Pancreas (tissue), 10 donors: ENCODE data around the gene PPME1. TPM values are rescaled to one million over a fixed set of nuclear protein-coding genes. Genes with fewer than 3 reads are reported as not detected.

Experiments used
- ATAC-seq, 4 donors: fragments of 200-7000 bp; cut with Tn5 transposase; one replicate each; pipeline versions ENCODE4 v1.8.0 to v1.9.1; 2020; ENCODE audit warnings: mild to moderate bottlenecking in 4 of 4, moderate library complexity in 4 of 4
- DNase-seq, 6 donors: peaks; one replicate each; pipeline ENCODE4 v3.0.0-alpha.2; 2020
- FAIRE-seq: peaks from 2 replicates; lab custom pipeline; 2012; peaks lifted over from hg19 to GRCh38; lab: Jason Lieb, UNC
- H3K27ac ChIP-seq, 4 donors: fragments of 200-600 bp; sonication (generic); 1 replicate in 3 of 4; 2 replicates in 1 of 4; pipeline versions ENCODE4 v1.5.0 to v1.8.0; 2020
- H3K27me3 ChIP-seq, 4 donors: fragments of 200-600 bp; one replicate each; pipeline ENCODE4 v1.8.0; 2021
- H3K36me3 ChIP-seq, 3 donors: fragments of 200-600 bp; sonication (generic) in 1 of 3; one replicate each; pipeline versions ENCODE4 v1.5.0 to v1.8.0; 2020 to 2021
- H3K4me1 ChIP-seq, 3 donors: fragments of 200-600 bp; one replicate each; pipeline ENCODE4 v1.8.0; 2021
- H3K4me3 ChIP-seq, 4 donors: fragments of 200-600 bp; sonication (generic) in 2 of 4; one replicate each; pipeline versions ENCODE4 v1.5.0 to v1.8.0; 2020 to 2021
- H3K9me3 ChIP-seq, 4 donors: fragments of 200-600 bp; one replicate each; pipeline ENCODE4 v1.8.0; 2021
- WGBS, 2 donors: extraction: QIAGEN DNeasy Blood & Tissue Kit; methylation state at CpG; one replicate each; pipeline ENCODE4 v1.1.7; 2013; 5-methylcytosine and 5-hydroxymethylcytosine counted together
- intact Hi-C, 3 donors: fragments of 100-400 bp; cut with DNase I; formaldehyde crosslinking; loops; one replicate each; pipeline versions ENCODE4 v1.11.1 to v1.14.2; 2022
- polyA plus RNA-seq, 2 donors: library from polyadenylated mRNA; stranded (reverse); fragments of 200-250 nt; gene quantifications; one replicate each; pipeline ENCODE4 v1.2.3, GENCODE V29; 2013
- total RNA-seq, 6 donors: library from RNA; stranded (reverse); fragmentation: NEBNext Ultra II Directional in 4 of 6; extraction: Animal tissue kit (Norgen Biotek cat#: 25700) in 4 of 6; gene quantifications; one replicate each; pipeline versions ENCODE4 v1.2.1 to v1.2.4, GENCODE V29; 2021 to 2023
- TF ChIP-seq, protein P1 (sequence below), 4 donors: fragments of 200-600 bp; sonication (generic) in 3 of 4; IDR thresholded peaks; one replicate each; pipeline versions ENCODE4 v1.5.0 to v1.8.0; 2021; ENCODE audit warnings: antibody characterized with exemption in 4 of 4
- donor health status: healthy with polysubstance abuse.
- donor health status: DM: no; HTN: no; CAD: no; lungs with moderate emphysema.
- donor health status: DM: no; HTN: no; CAD: no.
- donor health status: control.
- donor health status: control.
- donor health status: Bipolar disorder and iron deficiency.
- donor health status: DM: yes; HTN: yes; CAD: no.
- donor health status: DM: no; HTN: no; CAD: no.
- donor health status: DM: no; HTN: no; CAD: no.
- donor health status: DM: yes; HTN: yes; CAD: no.

Gene PPME1
- total and polyA plus RNA-seq, 8 donors, result 9.6 to 20.6 (median 13.6) TPM

DNA sequence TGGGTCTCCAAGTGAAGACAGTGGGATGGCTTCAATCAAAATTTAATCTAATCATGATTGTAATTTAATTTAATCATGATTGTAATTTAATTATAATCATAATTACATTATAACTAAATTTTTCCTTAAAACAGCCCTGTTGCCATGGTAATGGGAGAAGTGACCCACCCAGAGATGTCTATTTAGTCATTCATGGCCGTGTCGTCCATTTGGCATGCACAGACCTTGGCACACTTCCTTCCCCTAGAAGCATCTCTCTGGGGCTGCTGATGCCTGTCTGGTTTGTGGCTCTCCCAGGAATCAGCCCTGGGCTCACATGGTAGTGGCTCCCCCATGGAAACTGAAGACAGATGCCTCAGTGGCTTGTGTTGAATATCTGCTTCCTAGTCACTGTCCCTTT lies 113.4 kb downstream of the PPME1 start:
- intact Hi-C loops, result no loop called here
- Histone ChIP-seq H3K4me1 (no peaks in the 10 kb centered on the region), H3K27ac (no peak overlapping the region), H3K4me3 (no peak overlapping the region), H3K9me3 (no peaks in the 10 kb centered on the region), H3K36me3 (no peaks in the 10 kb centered on the region), H3K27me3 (no peaks in the 10 kb centered on the region)
- TF ChIP-seq, protein P1, sequence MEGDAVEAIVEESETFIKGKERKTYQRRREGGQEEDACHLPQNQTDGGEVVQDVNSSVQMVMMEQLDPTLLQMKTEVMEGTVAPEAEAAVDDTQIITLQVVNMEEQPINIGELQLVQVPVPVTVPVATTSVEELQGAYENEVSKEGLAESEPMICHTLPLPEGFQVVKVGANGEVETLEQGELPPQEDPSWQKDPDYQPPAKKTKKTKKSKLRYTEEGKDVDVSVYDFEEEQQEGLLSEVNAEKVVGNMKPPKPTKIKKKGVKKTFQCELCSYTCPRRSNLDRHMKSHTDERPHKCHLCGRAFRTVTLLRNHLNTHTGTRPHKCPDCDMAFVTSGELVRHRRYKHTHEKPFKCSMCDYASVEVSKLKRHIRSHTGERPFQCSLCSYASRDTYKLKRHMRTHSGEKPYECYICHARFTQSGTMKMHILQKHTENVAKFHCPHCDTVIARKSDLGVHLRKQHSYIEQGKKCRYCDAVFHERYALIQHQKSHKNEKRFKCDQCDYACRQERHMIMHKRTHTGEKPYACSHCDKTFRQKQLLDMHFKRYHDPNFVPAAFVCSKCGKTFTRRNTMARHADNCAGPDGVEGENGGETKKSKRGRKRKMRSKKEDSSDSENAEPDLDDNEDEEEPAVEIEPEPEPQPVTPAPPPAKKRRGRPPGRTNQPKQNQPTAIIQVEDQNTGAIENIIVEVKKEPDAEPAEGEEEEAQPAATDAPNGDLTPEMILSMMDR (IDR thresholded peaks at IDR 0.05), result no peak
- DNase-seq, result no peak
- FAIRE-seq, result no peak
- WGBS, 2 donors, result 57 to 86% methylated on average over 2 of the region's 2 CpGs
- no peak for ATAC-seq

DNA sequence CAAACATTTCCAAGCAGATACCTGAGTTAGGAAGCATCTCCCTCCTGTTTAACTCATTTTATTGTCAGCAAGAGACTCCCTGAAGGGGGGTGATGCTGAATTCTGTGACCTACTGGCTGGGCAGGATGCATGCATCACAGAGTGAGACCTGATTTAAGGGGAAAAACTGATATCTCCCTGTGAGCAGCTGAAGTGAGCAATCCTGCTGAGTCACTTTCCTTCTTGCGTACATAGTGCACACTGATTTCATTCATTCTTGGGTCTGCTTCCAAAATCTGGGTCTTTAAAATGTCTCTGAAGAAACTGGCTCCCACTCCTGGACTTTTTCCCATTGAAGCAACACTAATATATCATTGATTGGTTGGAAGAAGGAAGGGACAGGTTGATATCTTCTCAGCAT lies 117.1 kb downstream of the PPME1 start:
- no peak for DNase-seq
- Histone ChIP-seq H3K27me3 (no peaks in the 10 kb centered on the region), H3K36me3 (no peaks in the 10 kb centered on the region), H3K27ac (no peak overlapping the region), H3K9me3 (no peaks in the 10 kb centered on the region), H3K4me3 (no peak overlapping the region), H3K4me1 (no peaks in the 10 kb centered on the region)
- FAIRE-seq, result no peak
- intact Hi-C loops, result no loop called here
- WGBS, 2 donors, result 75% methylated on average over 1 of the region's 1 CpG
- TF ChIP-seq, protein P1 (IDR thresholded peaks at IDR 0.05), result no peak
- peak in 3 of 4 donors; percentile 41 to 49 (median 42) for ATAC-seq

DNA sequence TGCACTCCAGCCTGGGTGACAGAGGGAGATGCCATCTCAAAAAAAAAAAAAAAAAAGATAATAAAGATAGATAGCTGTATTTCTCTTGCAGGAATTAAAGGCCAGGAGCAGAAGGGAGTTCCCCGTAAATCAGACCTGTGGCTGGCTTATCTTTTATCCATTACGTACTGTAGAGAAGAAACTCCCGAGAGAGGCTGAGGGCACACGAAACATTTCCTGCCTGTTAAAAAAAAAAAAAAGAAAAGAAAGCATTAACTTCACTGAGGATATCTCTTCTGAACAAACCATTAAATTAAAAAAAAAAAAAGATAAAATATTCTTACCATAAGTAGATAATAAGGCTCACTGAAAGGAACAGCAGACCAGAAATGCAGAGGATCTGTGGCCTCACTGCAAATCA lies 117.8 kb downstream of the PPME1 start:
- Histone ChIP-seq H3K9me3 (no peaks in the 10 kb centered on the region), H3K27me3 (no peaks in the 10 kb centered on the region), H3K36me3 (no peaks in the 10 kb centered on the region), H3K27ac (no peak overlapping the region), H3K4me3 (no peak overlapping the region), H3K4me1 (no peaks in the 10 kb centered on the region)
- FAIRE-seq (no peak), ATAC-seq (no peak), DNase-seq (no peak)
- 72 to 85% methylated on average over 4 of the region's 4 CpGs for WGBS, 2 donors
- intact Hi-C loops, result no loop called here
- TF ChIP-seq, protein P1 (IDR thresholded peaks at IDR 0.05), result no peak

DNA sequence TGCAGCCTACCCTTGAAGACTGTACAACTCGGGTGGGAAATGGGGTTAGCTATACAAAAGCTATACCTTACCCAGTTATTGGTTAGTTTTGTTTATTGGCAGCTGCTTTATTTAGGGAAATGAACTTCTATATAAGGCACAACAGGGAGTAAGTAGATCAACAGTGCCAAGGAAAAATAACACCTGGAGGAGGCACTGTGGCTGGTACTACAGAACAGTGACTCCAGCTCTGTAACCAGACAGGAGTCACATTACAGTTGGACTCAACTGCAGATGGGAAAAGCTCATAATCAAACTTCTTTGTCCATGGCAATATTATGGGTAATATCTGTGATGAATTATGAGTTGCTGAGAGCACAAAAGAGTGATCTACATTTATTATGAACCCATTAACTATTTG lies 126.4 kb downstream of the PPME1 start:
- FAIRE-seq, result no peak
- intact Hi-C loops, result no loop called here
- H3K9me3 ChIP-seq, result no peaks in the 10 kb centered on the region
- H3K27me3 ChIP-seq, result no peaks in the 10 kb centered on the region
- no peaks in the 10 kb centered on the region for H3K4me1 ChIP-seq
- H3K27ac ChIP-seq, result no peak overlapping the region
- 96 to 98% methylated on average over 1 of the region's 1 CpG for whole genome bisulfite sequencing, 2 donors
- peak in 2 of 4 donors; percentile 63 to 70 for ATAC-seq
- H3K36me3 ChIP-seq, result no peaks in the 10 kb centered on the region
- TF ChIP-seq, protein P1 (IDR thresholded peaks at IDR 0.05), result no peak
- DNase-seq, result no peak
- no peak overlapping the region for H3K4me3 ChIP-seq

DNA sequence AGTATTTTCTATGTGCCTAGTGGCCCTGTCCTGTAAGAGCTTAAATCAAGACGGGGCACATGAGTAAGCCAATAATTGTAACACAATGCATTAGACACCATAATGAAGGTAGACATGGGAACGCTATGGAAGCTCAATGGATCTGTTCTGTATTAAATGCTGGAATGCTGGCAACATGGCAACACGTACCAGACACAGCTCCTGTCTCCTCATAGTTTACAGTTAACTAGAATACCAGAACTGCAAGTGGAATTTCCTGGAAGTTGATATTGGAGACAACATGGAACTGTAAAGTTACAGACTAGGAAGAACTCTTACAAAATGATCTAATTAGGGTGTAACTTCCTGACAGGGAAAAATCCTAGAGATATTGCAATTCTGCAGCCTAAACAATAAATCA lies 127.9 kb downstream of the PPME1 start:
- ATAC-seq, result no peak

More for the DNA sequence above, 127.9 kb downstream of the PPME1 start:
- intact Hi-C loops, result no loop called here
- Histone ChIP-seq H3K36me3 (no peaks in the 10 kb centered on the region), H3K9me3 (no peaks in the 10 kb centered on the region), H3K27ac (no peak overlapping the region), H3K4me3 (no peak overlapping the region), H3K4me1 (no peaks in the 10 kb centered on the region), H3K27me3 (no peaks in the 10 kb centered on the region)
- FAIRE-seq (no peak), DNase-seq (no peak)
- 90 to 91% methylated on average over 3 of the region's 3 CpGs for WGBS, 2 donors
- TF ChIP-seq, protein P1 (IDR thresholded peaks at IDR 0.05), result no peak

Other genes starting within 250 kb of the PPME1 start
- gene DNAJB13, start 220.3 kb upstream of the PPME1 start, total RNA-seq, result 1 to 10 TPM in 1 of 6 donors, under 1 TPM in 5; 0.22 to 1.8 (median 0.41) TPM
- 1 to 10 TPM in 1 of 2 donors, under 1 TPM in 1; 0.99 to 2.1 TPM for gene DNAJB13, start 220.3 kb upstream of the PPME1 start, polyA plus RNA-seq
- gene UCP2, start 188.4 kb upstream of the PPME1 start, total RNA-seq, result 10 to 100 TPM in 4 of 6 donors, 1 to 10 TPM in 2; 4.6 to 19.4 (median 12.7) TPM
- 10 to 100 TPM in 1 of 2 donors, 1 to 10 TPM in 1; 10.0 to 16.1 TPM for gene UCP2, start 188.4 kb upstream of the PPME1 start, polyA plus RNA-seq
- gene UCP3, start 162.2 kb upstream of the PPME1 start, total RNA-seq, result 1 to 10 TPM in 1 of 6 donors, under 1 TPM in 5; 0.32 to 1.5 (median 0.67) TPM
- gene UCP3, start 162.2 kb upstream of the PPME1 start, polyA plus RNA-seq, result 1 to 10 TPM; 2.0 TPM
- gene C2CD3, start 287 bp upstream of the PPME1 start, total RNA-seq, result 10 to 100 TPM in 1 of 6 donors, 1 to 10 TPM in 5; 7.0 to 14.8 (median 8.6) TPM
- 10 to 100 TPM in 1 of 2 donors, 1 to 10 TPM in 1; 8.2 to 11.6 TPM for gene C2CD3, start 287 bp upstream of the PPME1 start, polyA plus RNA-seq
- under 1 TPM in 3 of 6 donors, not detected in 3; 0.20 to 0.94 (median 0.92) TPM for gene P4HA3, start 140.4 kb downstream of the PPME1 start, total RNA-seq
- gene P4HA3, start 140.4 kb downstream of the PPME1 start, polyA plus RNA-seq, result under 1 TPM; 0.19 to 0.38 TPM
- 1 to 10 TPM; 2.2 to 9.5 (median 4.2) TPM for gene PGM2L1, start 227.1 kb downstream of the PPME1 start, total RNA-seq
- 1 to 10 TPM in 1 of 2 donors, under 1 TPM in 1; 0.96 to 1.9 TPM for gene PGM2L1, start 227.1 kb downstream of the PPME1 start, polyA plus RNA-seq